Activated T-helper 2 cell treated with anti-CD3 and anti-CD28 coated beads, Interferon-gamma antibody, Interleukin-2, Interleukin-4, amounts not matched to agents 10 μg/mL and 5 μg/mL and 100 μg/mL, durations not matched to agents 14 hours and 24 hours and 36 hours (primary cell): ENCODE data around the gene GPATCH1. TPM values are rescaled to one million over a fixed set of nuclear protein-coding genes. Genes with fewer than 3 reads are reported as not detected.

ENCODE experiments used
- DNase-seq: peaks from one replicate; pipeline ENCODE4 v3.0.0; 2021; ENCODE audit warnings: low spot score
- H3K27ac Mint-ChIP-seq: one replicate; pipeline ENCODE4 v1.8.0; 2021; ENCODE audit warnings: mixed read lengths
- H3K27me3 Mint-ChIP-seq: one replicate; pipeline ENCODE4 v1.8.0; 2021; ENCODE audit warnings: low read depth, mixed read lengths
- H3K36me3 Mint-ChIP-seq: one replicate; pipeline ENCODE4 v1.8.0; 2021; ENCODE audit warnings: low read depth, mixed read lengths
- H3K4me1 Mint-ChIP-seq: one replicate; pipeline ENCODE4 v1.8.0; 2021; ENCODE audit warnings: low read depth, mixed read lengths
- H3K4me3 Mint-ChIP-seq: one replicate; pipeline ENCODE4 v1.8.0; 2021; ENCODE audit warnings: low read depth, mild to moderate bottlenecking, moderate library complexity, mixed read lengths
- H3K9me3 Mint-ChIP-seq: one replicate; pipeline ENCODE4 v1.8.0; 2021; ENCODE audit warnings: mixed read lengths
- intact Hi-C: fragments of 100-400 bp; cut with micrococcal nuclease; formaldehyde crosslinking; loops from one replicate; pipeline ENCODE4 v1.15.1; 2023
- total RNA-seq: library from RNA; stranded (reverse); gene quantifications from 2 replicates; pipeline ENCODE4 v1.2.3, GENCODE V29; 2022

Gene GPATCH1
- total RNA-seq, 1 donor from 2014 or later, result 13.1 TPM

DNA sequence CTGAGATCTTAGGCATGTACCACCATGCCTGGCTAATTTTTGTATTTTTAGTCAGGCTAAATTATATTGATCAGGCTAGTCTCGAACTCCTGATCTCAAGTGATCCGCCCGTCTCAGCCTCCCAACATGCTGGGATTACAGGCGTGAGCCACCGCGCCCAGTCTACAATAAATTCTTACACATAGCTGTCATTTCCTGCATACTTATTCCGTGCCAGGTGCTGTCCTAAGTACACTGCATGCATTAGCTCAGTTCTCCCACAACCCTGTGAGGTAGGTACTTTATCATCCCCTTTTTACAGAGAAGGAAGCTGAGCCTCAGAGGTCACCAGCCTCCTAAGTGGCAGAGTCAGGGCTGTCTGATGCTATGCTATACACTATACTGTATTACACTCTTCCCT, 9.1 kb upstream of the GPATCH1 start:
- H3K27me3 Mint-ChIP-seq, result peaks cover 3% of the 10 kb centered on the region
- no peaks in the 10 kb centered on the region for H3K9me3 Mint-ChIP-seq
- H3K4me3 Mint-ChIP-seq, result no peak overlapping the region
- no peaks in the 10 kb centered on the region for H3K4me1 Mint-ChIP-seq
- H3K36me3 Mint-ChIP-seq, result no peaks in the 10 kb centered on the region
- intact Hi-C loops, result no loop called here
- DNase-seq, result no peak
- H3K27ac Mint-ChIP-seq, result no peak overlapping the region

DNA sequence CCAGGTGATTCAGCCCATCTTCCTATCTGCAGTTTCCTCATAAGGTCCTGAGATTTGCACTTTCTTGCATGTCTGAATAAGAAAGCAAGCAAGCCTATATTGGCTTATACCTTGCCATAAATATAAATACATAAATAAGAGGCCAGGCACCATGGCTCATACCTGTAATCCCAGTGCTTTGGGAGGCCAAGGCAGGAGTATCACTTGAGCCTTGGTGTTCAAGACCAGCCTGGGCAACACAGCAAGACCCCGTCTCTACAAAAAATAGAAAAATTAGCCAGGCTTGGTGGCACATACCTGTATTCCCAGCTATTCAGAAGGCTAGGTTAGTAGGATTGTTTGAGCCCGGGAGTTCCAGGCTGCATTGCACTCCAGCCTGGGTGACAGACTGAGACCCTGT, 5.5 kb upstream of the GPATCH1 start:
- no peak overlapping the region for H3K4me3 Mint-ChIP-seq
- peaks cover 8% of the 10 kb centered on the region for H3K4me1 Mint-ChIP-seq
- no peaks in the 10 kb centered on the region for H3K36me3 Mint-ChIP-seq
- H3K27ac Mint-ChIP-seq, result no peak overlapping the region
- no peak for DNase-seq
- H3K27me3 Mint-ChIP-seq, result no peaks in the 10 kb centered on the region
- intact Hi-C loops, result no loop called here
- H3K9me3 Mint-ChIP-seq, result no peaks in the 10 kb centered on the region

GRCh38 chr19:33085570-33086128, 4.7 kb downstream of the GPATCH1 start:
- H3K36me3 Mint-ChIP-seq, result peaks cover 20% of the 10 kb centered on the region

DNA sequence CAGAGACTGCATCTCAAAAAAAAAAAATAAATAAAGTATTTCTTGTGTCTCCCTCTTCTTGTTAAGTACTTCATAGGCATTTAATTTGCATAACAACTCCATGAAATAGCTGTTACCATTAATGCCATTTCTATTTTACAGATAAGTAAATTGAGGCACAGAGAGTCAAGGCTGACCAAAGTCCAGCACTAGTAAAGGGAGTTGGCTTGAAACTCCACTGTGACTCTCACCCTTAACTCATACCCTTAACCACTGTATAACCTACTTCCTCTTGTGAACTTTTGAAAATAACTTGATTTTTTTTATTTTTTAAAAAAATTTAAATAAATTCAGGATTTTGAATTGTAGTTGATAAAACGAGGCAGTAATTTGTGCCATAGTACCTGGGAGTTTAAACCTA, 6.0 kb downstream of the GPATCH1 start:
- Mint-ChIP-seq H3K4me3 (no peak overlapping the region), H3K4me1 (peaks cover 9% of the 10 kb centered on the region), H3K27ac (no peak overlapping the region), H3K9me3 (no peaks in the 10 kb centered on the region), H3K27me3 (no peaks in the 10 kb centered on the region), H3K36me3 (peaks cover 23% of the 10 kb centered on the region)
- intact Hi-C loops, result no loop called here
- no peak for DNase-seq

More at GRCh38 chr19:33085570-33086128, 4.7 kb downstream of the GPATCH1 start:
- intact Hi-C loops, result no loop called here
- Mint-ChIP-seq H3K27me3 (no peaks in the 10 kb centered on the region), H3K4me3 (no peak overlapping the region), H3K27ac (no peak overlapping the region), H3K4me1 (peaks cover 20% of the 10 kb centered on the region), H3K9me3 (no peaks in the 10 kb centered on the region)
- DNase-seq, result no peak

- peaks cover 4% of the 10 kb centered on the region for H3K4me1 Mint-ChIP-seq
- no peak for DNase-seq
- no peak overlapping the region for H3K27ac Mint-ChIP-seq
- no peaks in the 10 kb centered on the region for H3K27me3 Mint-ChIP-seq
- H3K9me3 Mint-ChIP-seq, result no peaks in the 10 kb centered on the region
- H3K36me3 Mint-ChIP-seq, result peaks cover 30% of the 10 kb centered on the region
- intact Hi-C loops, result no loop called here
- H3K4me3 Mint-ChIP-seq, result no peak overlapping the region
Measured at GRCh38 chr19:33089010-33089409, 8.0 kb downstream of the GPATCH1 start.

DNA sequence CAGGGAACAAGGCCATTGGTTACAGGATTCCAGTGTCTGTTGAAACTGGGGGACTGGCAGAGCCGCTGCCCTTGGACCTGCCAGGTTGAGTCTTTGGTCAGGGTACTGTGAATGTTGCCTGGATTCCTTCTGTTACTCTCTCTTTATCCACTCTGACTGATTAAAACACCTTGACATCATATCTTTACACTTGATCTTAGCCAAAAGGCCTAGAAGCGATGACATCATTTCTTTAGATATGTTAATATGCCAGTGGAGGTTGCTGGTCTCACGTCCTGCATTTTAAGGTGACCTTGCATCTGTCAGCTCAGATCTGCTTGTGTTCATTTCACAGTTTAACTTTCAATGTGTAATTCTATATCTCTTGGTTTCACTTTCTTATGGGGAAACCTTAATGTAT, 9.2 kb downstream of the GPATCH1 start:
- Mint-ChIP-seq H3K36me3 (peaks cover 30% of the 10 kb centered on the region), H3K27me3 (no peaks in the 10 kb centered on the region), H3K4me1 (peaks cover 4% of the 10 kb centered on the region), H3K9me3 (no peaks in the 10 kb centered on the region), H3K27ac (no peak overlapping the region), H3K4me3 (no peak overlapping the region)
- DNase-seq, result no peak
- intact Hi-C loops, result no loop called here

- Mint-ChIP-seq H3K27me3 (no peaks in the 10 kb centered on the region), H3K36me3 (peaks cover 56% of the 10 kb centered on the region), H3K9me3 (no peaks in the 10 kb centered on the region), H3K4me1 (peaks cover 4% of the 10 kb centered on the region), H3K27ac (no peak overlapping the region), H3K4me3 (no peak overlapping the region)
- intact Hi-C loops, result no loop called here
- DNase-seq, result no peak
Measured at GRCh38 chr19:33093420-33094210, 12.6 kb downstream of the GPATCH1 start.

DNA sequence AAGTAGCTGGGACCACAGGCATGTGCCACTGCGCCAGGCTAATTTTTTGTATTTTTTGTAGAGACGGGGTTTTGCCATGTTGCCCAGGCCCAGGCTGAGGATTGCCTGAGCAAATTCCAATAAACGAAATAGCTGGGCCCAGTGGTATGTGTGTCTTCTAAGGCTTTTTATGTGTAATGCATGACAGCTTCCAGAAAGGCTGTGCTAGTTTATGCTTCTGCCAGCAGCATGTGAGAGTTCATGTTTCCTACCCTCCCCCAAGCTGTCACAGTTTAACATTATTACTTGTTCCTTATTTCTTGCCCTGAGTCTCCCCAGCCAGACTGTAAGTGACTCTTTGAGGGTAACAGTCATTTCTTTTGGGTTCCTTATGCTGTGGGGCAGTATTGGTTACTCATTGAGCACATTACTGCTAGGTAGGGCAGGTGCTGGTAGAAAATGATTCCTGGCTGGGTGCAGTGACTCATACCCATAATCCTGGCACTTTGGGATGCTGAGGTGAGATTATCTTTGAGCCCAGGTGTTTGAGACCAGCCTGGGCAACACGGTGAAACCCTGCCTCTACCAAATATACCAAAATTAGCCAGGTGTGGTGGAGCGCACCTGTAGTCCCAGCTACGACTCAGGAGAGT, 13.6 kb downstream of the GPATCH1 start:
- Mint-ChIP-seq H3K4me3 (no peak overlapping the region), H3K27me3 (no peaks in the 10 kb centered on the region), H3K27ac (no peak overlapping the region), H3K4me1 (peaks cover 4% of the 10 kb centered on the region), H3K36me3 (peaks cover 55% of the 10 kb centered on the region), H3K9me3 (no peaks in the 10 kb centered on the region)
- intact Hi-C loops, result no loop called here
- no peak for DNase-seq

- Mint-ChIP-seq H3K4me1 (no peaks in the 10 kb centered on the region), H3K9me3 (no peaks in the 10 kb centered on the region), H3K27ac (no peak overlapping the region), H3K4me3 (no peak overlapping the region), H3K27me3 (no peaks in the 10 kb centered on the region), H3K36me3 (peaks cover 46% of the 10 kb centered on the region)
- intact Hi-C loops, result no loop called here
- no peak for DNase-seq
Measured at GRCh38 chr19:33096005-33096404, 15.0 kb downstream of the GPATCH1 start.

DNA sequence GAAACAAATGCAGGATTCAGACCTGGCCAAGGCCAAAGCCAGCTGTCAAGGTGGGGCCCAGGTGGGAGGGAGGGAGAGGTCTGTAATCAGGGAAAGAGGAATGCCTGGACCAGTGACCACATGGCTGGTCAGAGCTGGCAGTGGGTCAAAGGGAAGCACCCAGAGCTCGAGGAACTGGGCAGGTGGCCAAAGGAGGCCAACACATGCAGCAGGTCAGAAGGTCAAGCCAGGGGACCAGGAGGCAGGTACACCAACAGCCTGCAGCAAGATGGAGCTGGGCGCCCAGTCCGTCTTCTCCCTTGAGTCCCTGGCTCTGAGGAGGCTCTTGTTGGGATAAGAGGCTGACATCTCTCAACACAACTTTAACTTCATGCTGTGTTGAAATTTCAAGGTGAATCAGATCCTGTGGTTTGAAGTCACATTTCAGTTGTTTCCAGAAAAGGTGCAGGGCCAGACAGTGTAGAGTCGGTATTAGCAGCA, 17.1 kb downstream of the GPATCH1 start:
- no peak overlapping the region for H3K4me3 Mint-ChIP-seq
- H3K4me1 Mint-ChIP-seq, result no peaks in the 10 kb centered on the region
- DNase-seq, result no peak
- H3K9me3 Mint-ChIP-seq, result no peaks in the 10 kb centered on the region
- intact Hi-C loops, result no loop called here
- peaks cover 48% of the 10 kb centered on the region for H3K36me3 Mint-ChIP-seq
- H3K27ac Mint-ChIP-seq, result no peak overlapping the region
- no peaks in the 10 kb centered on the region for H3K27me3 Mint-ChIP-seq

DNA sequence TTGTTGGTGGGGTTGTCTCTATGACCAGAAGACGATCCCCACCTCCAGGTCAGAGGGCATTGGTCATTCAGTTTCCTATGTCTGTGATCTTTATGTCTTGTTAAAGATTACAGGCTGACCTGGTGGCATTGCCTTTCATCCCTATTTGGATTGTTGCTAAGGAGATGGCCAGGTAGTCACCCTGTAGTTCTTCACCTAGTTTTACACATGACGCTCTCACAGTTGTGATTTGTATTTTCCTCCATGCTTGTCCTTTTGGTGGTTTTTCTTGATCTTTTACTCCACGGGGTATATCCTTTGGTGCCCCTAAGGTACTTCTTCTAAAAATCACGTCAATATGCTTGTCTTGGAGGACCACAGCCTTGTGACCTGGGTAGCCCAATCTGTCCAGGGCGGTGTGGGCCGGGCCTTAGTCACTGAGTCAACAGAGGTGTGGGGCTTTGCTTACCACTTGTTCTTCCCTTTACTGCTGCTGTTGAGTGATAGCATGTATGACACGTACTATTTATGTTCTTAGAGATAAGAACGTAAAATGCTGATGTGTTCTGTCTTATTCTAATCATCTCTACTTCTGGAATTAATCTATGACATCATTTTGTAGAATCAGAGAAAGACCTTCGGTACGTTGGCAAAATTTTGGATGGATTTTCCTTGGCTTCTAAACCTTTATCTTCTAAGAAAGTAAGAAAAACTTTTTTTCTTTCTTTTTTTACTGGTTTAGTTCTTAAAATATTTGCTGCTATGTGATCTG, 20.1 kb downstream of the GPATCH1 start:
- Mint-ChIP-seq H3K27ac (no peak overlapping the region), H3K9me3 (no peaks in the 10 kb centered on the region), H3K36me3 (peaks cover 42% of the 10 kb centered on the region), H3K27me3 (no peaks in the 10 kb centered on the region), H3K4me1 (no peaks in the 10 kb centered on the region), H3K4me3 (no peak overlapping the region)
- intact Hi-C loops, result no loop called here
- no peak for DNase-seq

DNA sequence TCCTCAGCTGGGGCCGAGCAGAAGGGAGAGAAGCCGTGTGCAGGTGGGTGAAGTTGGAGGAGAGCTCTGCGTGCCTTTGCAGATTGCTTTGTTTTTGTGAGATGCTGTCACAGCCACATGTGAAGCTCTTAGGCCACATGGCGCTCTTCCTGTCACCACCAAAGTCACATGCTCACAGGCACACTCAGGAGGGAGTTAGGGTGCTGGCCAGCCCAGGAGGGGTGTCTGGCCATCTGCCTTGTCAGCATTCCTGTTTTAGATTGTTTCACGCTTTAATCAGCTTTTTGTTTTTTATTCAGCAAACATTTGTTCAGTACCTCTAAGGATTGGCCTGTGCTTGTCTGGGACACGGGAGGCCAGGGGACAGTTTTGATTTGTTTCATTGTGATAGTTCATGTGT, 21.9 kb downstream of the GPATCH1 start:
- Mint-ChIP-seq H3K27ac (no peak overlapping the region), H3K36me3 (peaks cover 36% of the 10 kb centered on the region), H3K9me3 (no peaks in the 10 kb centered on the region), H3K4me3 (no peak overlapping the region), H3K4me1 (no peaks in the 10 kb centered on the region), H3K27me3 (no peaks in the 10 kb centered on the region)
- intact Hi-C loops, result no loop called here
- DNase-seq, result no peak
